ENCODE data around the gene CNDP1. TPM values are rescaled to one million over a fixed set of nuclear protein-coding genes. Genes with fewer than 3 reads are reported as not detected.
"Not testable (repeated sequence)": the region's sequence is repeated elsewhere in the genome, so short reads cannot be mapped to it uniquely, and the experiment has no call there.

The CNDP1 gene
- total RNA-seq, 4 donors from 2014 or later = not detected

- Histone ChIP-seq H3K4me1 (no peaks in the 10 kb centered on the region), H3K36me3 (no peaks in the 10 kb centered on the region), H3K27me3 (peaks cover 0 to 6% (median 0%) of the 10 kb centered on the region in 4 donors), H3K9me3 (peaks cover 0 to 9% (median 4%) of the 10 kb centered on the region in 3 donors), H3K27ac (no peak overlapping the region), H3K4me3 (no peak overlapping the region)
- TF ChIP-seq, protein P1, sequence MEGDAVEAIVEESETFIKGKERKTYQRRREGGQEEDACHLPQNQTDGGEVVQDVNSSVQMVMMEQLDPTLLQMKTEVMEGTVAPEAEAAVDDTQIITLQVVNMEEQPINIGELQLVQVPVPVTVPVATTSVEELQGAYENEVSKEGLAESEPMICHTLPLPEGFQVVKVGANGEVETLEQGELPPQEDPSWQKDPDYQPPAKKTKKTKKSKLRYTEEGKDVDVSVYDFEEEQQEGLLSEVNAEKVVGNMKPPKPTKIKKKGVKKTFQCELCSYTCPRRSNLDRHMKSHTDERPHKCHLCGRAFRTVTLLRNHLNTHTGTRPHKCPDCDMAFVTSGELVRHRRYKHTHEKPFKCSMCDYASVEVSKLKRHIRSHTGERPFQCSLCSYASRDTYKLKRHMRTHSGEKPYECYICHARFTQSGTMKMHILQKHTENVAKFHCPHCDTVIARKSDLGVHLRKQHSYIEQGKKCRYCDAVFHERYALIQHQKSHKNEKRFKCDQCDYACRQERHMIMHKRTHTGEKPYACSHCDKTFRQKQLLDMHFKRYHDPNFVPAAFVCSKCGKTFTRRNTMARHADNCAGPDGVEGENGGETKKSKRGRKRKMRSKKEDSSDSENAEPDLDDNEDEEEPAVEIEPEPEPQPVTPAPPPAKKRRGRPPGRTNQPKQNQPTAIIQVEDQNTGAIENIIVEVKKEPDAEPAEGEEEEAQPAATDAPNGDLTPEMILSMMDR (IDR thresholded peaks at IDR 0.05) = no peak
- no peak for TF ChIP-seq POLR2A (IDR thresholded peaks at IDR 0.05)
- no peak for DNase-seq
- 65% methylated on average over 4 of the region's 4 CpGs for WGBS, 2 donors
- intact Hi-C loops (cut with DNase I) = no loop called here
These were observed 27.9 kb downstream of the CNDP1 start for GRCh38 chr18:74562131-74562730.

DNA sequence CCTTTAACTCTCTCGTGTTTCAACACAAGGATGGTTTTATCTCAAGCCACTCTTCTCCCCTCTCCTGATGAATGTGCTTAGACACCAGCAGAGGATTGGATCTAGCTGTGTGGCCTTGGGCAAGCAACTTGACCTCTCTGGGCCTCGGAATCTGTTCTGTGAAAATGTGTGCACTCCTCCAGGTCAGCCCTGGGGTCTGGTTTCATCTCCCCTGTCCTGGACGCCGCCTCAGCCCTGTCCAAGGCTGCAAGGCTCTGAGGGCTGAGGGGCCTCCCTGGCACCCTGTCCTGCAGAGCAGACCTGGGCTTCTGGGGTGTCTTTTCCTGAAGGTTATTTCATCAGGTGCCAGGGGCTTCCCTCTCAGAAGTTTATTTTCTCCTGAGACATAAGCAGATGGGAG, 28.5 kb downstream of the CNDP1 start:
- Histone ChIP-seq H3K27me3 (peaks cover 0 to 6% (median 0%) of the 10 kb centered on the region in 4 donors), H3K4me1 (no peaks in the 10 kb centered on the region), H3K9me3 (peaks cover 0 to 9% (median 4%) of the 10 kb centered on the region in 3 donors), H3K36me3 (no peaks in the 10 kb centered on the region), H3K27ac (no peak overlapping the region), H3K4me3 (no peak overlapping the region)
- no peak for DNase-seq
- TF ChIP-seq POLR2A (IDR thresholded peaks at IDR 0.05) = no peak
- TF ChIP-seq, protein P1 (IDR thresholded peaks at IDR 0.05) = no peak
- intact Hi-C loops (cut with DNase I) = no loop called here
- 46 to 74% methylated on average over 2 to 3 of the region's 4 CpGs for WGBS, 2 donors

DNA sequence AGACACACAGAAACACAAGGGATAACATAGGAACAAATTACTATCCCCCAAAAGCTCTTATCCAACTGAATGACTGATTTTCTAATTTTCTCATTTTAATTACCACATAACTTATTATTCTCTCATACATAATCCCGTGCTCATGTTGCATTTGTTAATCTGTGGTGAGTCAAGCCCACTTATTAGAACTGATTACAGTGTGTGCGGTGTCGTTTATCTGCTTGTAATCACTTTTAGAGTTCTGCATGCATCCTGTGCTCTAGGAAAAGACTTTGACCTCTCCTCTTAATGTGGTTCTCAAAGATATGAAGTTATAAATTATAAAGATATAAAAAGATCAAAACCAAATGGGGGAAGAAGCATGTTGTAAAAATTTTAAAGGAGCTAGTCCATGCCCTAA, 29.7 kb downstream of the CNDP1 start:
- Histone ChIP-seq H3K4me3 (no peak overlapping the region), H3K9me3 (peaks cover 0 to 9% (median 4%) of the 10 kb centered on the region in 3 donors), H3K4me1 (no peaks in the 10 kb centered on the region), H3K27ac (no peak overlapping the region), H3K27me3 (peaks cover 0 to 9% (median 0%) of the 10 kb centered on the region in 4 donors), H3K36me3 (no peaks in the 10 kb centered on the region)
- TF ChIP-seq, protein P1 (IDR thresholded peaks at IDR 0.05) = no peak
- no peak for TF ChIP-seq POLR2A (IDR thresholded peaks at IDR 0.05)
- 40 to 63% methylated on average over 3 of the region's 3 CpGs for WGBS, 2 donors
- intact Hi-C loops (cut with DNase I) = no loop called here
- no peak for DNase-seq

DNA sequence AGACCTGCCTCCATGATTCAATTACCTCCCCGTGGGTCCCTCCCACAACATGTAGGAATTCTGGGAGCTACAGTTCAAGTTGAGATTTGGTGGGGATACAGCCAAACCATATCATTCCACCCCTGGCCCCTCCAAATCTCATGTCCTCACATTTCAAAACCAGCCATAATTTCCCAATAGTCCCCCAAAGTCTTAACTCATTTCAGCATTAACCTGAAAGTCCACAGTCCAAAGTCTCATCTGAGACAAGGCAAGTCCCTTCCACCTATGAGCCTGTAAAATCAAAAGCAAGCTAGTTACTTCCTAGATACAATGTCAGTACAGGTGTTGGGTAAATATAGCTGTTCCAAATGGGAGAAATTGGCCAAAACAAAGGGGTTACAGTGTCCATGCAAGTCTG, 30.9 kb downstream of the CNDP1 start:
- 78 to 100% methylated on average over 1 of the region's 1 CpG for WGBS, 2 donors
- H3K9me3 ChIP-seq; H3K27me3 ChIP-seq; H3K4me3 ChIP-seq; H3K36me3 ChIP-seq; H3K27ac ChIP-seq; intact Hi-C loops (cut with DNase I); H3K4me1 ChIP-seq; DNase-seq: not testable (repeated sequence)

DNA sequence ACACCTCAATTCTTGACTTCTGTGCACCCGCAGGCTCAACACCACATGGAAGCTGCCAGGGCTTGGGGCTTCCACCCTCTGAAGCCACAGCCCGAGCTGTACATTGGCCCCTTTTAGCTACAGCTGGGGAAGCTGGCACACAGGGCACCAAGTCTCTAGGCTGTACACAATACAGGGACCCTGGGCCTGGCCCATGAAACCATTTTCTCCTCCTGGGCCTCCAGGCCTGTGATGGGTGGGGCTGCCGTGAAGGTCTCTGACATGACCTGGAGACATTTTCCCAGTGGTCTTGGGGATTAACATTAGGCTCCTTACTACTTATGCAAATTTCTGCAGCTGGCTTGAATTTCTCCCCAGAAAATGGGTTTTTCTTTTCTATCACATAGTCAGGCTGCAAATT, 31.7 kb downstream of the CNDP1 start:
- 69 to 77% methylated on average over 3 of the region's 3 CpGs for WGBS, 2 donors
- H3K4me3 ChIP-seq; H3K27me3 ChIP-seq; H3K4me1 ChIP-seq; H3K36me3 ChIP-seq; H3K27ac ChIP-seq; H3K9me3 ChIP-seq; intact Hi-C loops (cut with DNase I); DNase-seq: not testable (repeated sequence)

- peaks cover 0 to 5% (median 0%) of the 10 kb centered on the region in 4 donors for H3K27me3 ChIP-seq
- intact Hi-C loops (cut with DNase I) = no loop called here
- H3K4me1 ChIP-seq = no peaks in the 10 kb centered on the region
- no peak for TF ChIP-seq POLR2A (IDR thresholded peaks at IDR 0.05)
- TF ChIP-seq, protein P1 (IDR thresholded peaks at IDR 0.05) = no peak
- WGBS, 2 donors = 55 to 62% methylated on average over 7 of the region's 7 CpGs
- H3K4me3 ChIP-seq = no peak overlapping the region
- H3K27ac ChIP-seq = no peak overlapping the region
- no peak for DNase-seq
- peaks cover 0 to 9% (median 4%) of the 10 kb centered on the region in 3 donors for H3K9me3 ChIP-seq
- H3K36me3 ChIP-seq = no peaks in the 10 kb centered on the region
These were observed 33.5 kb downstream of the CNDP1 start for GRCh38 chr18:74567822-74568221.
